ENCODE data around the gene XIAP.

GRCh38 chrX:123906557-123907316 lies 46.9 kb downstream of the XIAP start:
- no peak for TF ChIP-seq POLR2AphosphoS5 (IDR thresholded peaks at IDR 0.05; ENCODE audit: low read depth)
- TF ChIP-seq, protein P1, sequence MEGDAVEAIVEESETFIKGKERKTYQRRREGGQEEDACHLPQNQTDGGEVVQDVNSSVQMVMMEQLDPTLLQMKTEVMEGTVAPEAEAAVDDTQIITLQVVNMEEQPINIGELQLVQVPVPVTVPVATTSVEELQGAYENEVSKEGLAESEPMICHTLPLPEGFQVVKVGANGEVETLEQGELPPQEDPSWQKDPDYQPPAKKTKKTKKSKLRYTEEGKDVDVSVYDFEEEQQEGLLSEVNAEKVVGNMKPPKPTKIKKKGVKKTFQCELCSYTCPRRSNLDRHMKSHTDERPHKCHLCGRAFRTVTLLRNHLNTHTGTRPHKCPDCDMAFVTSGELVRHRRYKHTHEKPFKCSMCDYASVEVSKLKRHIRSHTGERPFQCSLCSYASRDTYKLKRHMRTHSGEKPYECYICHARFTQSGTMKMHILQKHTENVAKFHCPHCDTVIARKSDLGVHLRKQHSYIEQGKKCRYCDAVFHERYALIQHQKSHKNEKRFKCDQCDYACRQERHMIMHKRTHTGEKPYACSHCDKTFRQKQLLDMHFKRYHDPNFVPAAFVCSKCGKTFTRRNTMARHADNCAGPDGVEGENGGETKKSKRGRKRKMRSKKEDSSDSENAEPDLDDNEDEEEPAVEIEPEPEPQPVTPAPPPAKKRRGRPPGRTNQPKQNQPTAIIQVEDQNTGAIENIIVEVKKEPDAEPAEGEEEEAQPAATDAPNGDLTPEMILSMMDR (IDR thresholded peaks at IDR 0.05; ENCODE audit: insufficient read depth, low read length), result no peak
- TF ChIP-seq, protein P2, sequence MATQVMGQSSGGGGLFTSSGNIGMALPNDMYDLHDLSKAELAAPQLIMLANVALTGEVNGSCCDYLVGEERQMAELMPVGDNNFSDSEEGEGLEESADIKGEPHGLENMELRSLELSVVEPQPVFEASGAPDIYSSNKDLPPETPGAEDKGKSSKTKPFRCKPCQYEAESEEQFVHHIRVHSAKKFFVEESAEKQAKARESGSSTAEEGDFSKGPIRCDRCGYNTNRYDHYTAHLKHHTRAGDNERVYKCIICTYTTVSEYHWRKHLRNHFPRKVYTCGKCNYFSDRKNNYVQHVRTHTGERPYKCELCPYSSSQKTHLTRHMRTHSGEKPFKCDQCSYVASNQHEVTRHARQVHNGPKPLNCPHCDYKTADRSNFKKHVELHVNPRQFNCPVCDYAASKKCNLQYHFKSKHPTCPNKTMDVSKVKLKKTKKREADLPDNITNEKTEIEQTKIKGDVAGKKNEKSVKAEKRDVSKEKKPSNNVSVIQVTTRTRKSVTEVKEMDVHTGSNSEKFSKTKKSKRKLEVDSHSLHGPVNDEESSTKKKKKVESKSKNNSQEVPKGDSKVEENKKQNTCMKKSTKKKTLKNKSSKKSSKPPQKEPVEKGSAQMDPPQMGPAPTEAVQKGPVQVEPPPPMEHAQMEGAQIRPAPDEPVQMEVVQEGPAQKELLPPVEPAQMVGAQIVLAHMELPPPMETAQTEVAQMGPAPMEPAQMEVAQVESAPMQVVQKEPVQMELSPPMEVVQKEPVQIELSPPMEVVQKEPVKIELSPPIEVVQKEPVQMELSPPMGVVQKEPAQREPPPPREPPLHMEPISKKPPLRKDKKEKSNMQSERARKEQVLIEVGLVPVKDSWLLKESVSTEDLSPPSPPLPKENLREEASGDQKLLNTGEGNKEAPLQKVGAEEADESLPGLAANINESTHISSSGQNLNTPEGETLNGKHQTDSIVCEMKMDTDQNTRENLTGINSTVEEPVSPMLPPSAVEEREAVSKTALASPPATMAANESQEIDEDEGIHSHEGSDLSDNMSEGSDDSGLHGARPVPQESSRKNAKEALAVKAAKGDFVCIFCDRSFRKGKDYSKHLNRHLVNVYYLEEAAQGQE (IDR thresholded peaks at IDR 0.05; ENCODE audit: insufficient replicate concordance, low read depth), result no peak
- no peak for TF ChIP-seq GABPA (IDR thresholded peaks at IDR 0.05; ENCODE audit: low read depth)
- no peak for TF ChIP-seq SPI1 (IDR thresholded peaks at IDR 0.05; ENCODE audit: borderline replicate concordance, low read depth)
